Activated CD4-positive, alpha-beta T cell treated with anti-CD3 and anti-CD28 coated beads, Interleukin-2, amount 10 ng/mL, durations not matched to agents 7 days and 5 days (primary cell): ENCODE results near the gene CAPN5. TPM values are rescaled to one million over a fixed set of nuclear protein-coding genes. Genes with fewer than 3 reads are reported as not detected.

ENCODE experiments used
- CTCF ChIA-PET: fragments of 350-600 bp; sonication (Branson Sonifier 250); formaldehyde crosslinking; loops from one replicate; lab custom pipeline; 2021; ENCODE audit warnings: antibody characterized with exemption; lab: Charles Lee
- POLR2A ChIA-PET: fragments of 350-600 bp; sonication (Branson Sonifier 250); formaldehyde crosslinking; loops from one replicate; lab custom pipeline; 2021; ENCODE audit warnings: antibody characterized with exemption; lab: Charles Lee
- DNase-seq: peaks from one replicate; pipeline ENCODE4 v3.0.0-alpha.2; 2020
- H3K27ac Mint-ChIP-seq: one replicate; pipeline ENCODE4 v1.8.0; 2021; ENCODE audit warnings: mild to moderate bottlenecking, moderate library complexity, mixed read lengths
- H3K27me3 Mint-ChIP-seq: one replicate; pipeline ENCODE4 v1.8.0; 2021; ENCODE audit warnings: mixed read lengths
- H3K36me3 Mint-ChIP-seq: one replicate; pipeline ENCODE4 v1.8.0; 2021; ENCODE audit warnings: low read depth, mixed read lengths
- H3K4me1 Mint-ChIP-seq: one replicate; pipeline ENCODE4 v1.8.0; 2021; ENCODE audit warnings: mixed read lengths
- H3K4me3 Mint-ChIP-seq: one replicate; pipeline ENCODE4 v1.8.0; 2021; ENCODE audit warnings: mild to moderate bottlenecking, moderate library complexity, mixed read lengths
- H3K9me3 Mint-ChIP-seq: one replicate; pipeline ENCODE4 v1.8.0; 2021; ENCODE audit warnings: mixed read lengths
- total RNA-seq, 2 experiments: library from RNA; stranded (reverse); gene quantifications; one replicate each; pipeline ENCODE4 v1.2.3, GENCODE V29; 2021

The CAPN5 gene
- total RNA-seq, 2 experiments from 2014 or later: 0.81 to 0.89 TPM

DNA sequence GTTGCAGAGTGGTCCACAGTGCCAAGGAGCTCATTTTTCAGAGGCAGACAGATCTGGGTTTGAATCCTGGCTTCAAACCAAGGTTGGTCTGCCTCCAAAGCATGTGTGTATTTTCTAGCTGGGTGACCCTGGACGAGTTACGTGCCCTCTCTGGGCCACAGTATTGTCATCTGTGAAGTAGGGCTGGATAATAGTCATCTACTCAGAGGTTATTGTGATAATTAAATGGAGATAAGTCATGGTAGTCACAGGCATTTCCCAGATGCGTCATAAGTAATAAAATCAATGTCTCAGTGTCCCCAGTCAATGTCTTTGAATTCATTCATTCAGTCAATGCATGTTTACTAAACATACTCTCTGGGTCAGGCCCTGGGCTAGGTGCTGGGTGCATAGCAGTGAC is 44.5 kb downstream of the CAPN5 start:
- ChIA-PET POLR2A (no interaction called here), CTCF (interaction anchor here (1.1 to 2.2 kb wide), 4 partner anchors 10 to 17 kb away, joined by 4 to 10 read pairs (median 6); no protein-coding TSS in a partner anchor)
- DNase-seq: no peak
- no peak overlapping the region for H3K27ac Mint-ChIP-seq
- no peak overlapping the region for H3K4me3 Mint-ChIP-seq
- no peaks in the 10 kb centered on the region for H3K36me3 Mint-ChIP-seq
- peaks cover 4% of the 10 kb centered on the region for H3K4me1 Mint-ChIP-seq
- H3K9me3 Mint-ChIP-seq: no peaks in the 10 kb centered on the region
- no peaks in the 10 kb centered on the region for H3K27me3 Mint-ChIP-seq

DNA sequence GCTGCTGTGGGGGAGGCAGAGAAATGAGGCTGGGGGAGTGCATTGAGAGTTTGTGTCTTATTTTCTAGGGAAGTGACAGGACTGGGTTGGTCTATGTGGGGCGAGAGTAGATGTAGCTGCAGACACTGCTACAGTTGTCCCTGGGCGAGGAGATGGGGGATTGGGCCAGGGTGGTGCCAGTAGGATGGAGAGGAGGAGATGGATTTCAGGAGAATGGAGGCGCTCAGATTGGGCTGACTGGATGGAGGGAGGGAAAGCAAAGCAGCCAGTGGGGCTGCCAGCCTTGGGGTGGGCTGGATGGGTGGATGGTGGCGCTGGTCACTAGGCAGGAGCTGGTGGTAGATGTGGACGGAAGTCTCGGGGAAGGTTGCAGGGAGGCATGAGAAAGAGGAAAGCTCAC is 45.2 kb downstream of the CAPN5 start:
- H3K4me3 Mint-ChIP-seq: no peak overlapping the region
- CTCF ChIA-PET: interaction anchor here (1.9 to 2.2 kb wide), 3 partner anchors 9 to 17 kb away, joined by 4 to 10 read pairs (median 6); no protein-coding TSS in a partner anchor
- peaks cover 4% of the 10 kb centered on the region for H3K4me1 Mint-ChIP-seq
- DNase-seq: no peak
- no peak overlapping the region for H3K27ac Mint-ChIP-seq
- POLR2A ChIA-PET: no interaction called here
- no peaks in the 10 kb centered on the region for H3K36me3 Mint-ChIP-seq
- no peaks in the 10 kb centered on the region for H3K9me3 Mint-ChIP-seq
- H3K27me3 Mint-ChIP-seq: no peaks in the 10 kb centered on the region

DNA sequence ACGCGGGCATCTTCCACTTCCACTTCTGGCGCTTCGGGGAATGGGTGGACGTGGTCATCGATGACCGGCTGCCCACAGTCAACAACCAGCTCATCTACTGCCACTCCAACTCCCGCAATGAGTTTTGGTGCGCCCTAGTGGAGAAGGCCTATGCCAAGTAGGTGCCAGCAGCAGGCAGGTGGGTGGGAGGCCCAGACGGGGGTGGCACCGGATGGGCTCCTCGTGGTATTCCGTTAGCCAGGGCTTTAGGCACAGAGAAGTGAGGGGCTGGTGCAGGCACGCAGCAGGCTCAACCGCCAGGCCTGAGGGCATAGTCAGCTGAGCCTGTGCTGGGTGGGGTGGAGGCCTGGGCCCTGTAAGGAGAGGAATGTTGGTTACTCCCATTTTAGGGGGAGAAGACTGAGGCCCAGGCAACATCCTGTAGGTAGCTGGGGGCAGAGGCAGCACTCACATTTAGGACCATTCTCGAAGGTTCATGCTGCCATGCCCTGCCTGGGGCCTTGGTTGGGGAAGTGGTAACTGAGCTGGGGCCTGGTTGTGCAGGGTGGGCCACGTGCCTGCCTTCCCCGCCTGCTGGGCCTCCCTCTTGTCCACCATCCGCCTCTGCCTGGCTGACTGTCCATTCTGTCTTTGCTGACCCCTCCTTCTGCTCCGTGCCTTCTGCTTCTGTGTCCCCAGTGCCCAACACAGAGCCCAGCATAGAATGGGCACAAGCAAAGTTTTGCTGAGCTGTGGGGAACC is 46.0 kb downstream of the CAPN5 start:
- peaks cover 4% of the 10 kb centered on the region for H3K4me1 Mint-ChIP-seq
- ChIA-PET CTCF (interaction anchor here (0.5 to 2.2 kb wide), 3 partner anchors 14 to 473 kb away, joined by 4 to 10 read pairs (median 4); no protein-coding TSS in a partner anchor), POLR2A (no interaction called here)
- H3K36me3 Mint-ChIP-seq: no peaks in the 10 kb centered on the region
- no peak overlapping the region for H3K27ac Mint-ChIP-seq
- H3K27me3 Mint-ChIP-seq: no peaks in the 10 kb centered on the region
- no peak overlapping the region for H3K4me3 Mint-ChIP-seq
- H3K9me3 Mint-ChIP-seq: no peaks in the 10 kb centered on the region
- DNase-seq: no peak

DNA sequence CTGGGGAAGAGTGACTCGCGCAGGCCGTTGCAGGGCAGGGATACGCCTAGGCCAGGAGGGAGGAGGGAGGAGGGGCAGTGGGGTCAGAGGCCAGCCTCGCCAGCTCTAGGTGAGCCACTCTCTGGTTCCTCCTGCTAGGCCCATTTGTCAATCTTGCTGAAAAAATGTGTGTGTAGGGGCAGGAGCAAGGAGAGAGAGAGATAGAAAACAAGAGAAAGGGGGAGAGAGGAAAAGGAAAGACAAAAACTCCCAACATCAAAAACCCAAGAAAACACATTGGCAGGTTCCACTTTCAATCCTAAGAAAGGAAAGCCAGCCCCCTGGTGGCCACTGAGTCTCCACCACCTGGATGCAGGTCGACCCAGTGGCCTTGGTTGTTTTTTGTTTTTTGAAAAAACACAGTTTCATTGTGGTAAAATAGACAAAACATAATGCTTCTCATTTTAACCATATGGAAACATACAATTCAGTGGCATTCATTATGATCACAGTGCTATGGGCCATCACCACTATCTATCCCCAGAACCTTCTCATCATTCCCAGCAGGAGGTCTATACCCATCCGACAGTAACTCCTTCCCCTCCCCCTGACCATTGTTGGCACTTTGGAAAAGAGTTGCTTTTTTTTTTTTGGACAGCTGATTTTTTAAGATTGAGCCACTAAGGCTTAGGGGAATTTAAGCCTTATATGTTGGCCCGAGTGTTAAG is 46.8 kb downstream of the CAPN5 start:
- H3K27me3 Mint-ChIP-seq: no peaks in the 10 kb centered on the region
- H3K9me3 Mint-ChIP-seq: no peaks in the 10 kb centered on the region
- H3K36me3 Mint-ChIP-seq: no peaks in the 10 kb centered on the region
- no peak overlapping the region for H3K4me3 Mint-ChIP-seq
- DNase-seq: peak; percentile 41
- CTCF ChIA-PET: interaction anchor here (0.5 to 2.2 kb wide), 3 partner anchors 13 to 472 kb away, joined by 4 to 10 read pairs (median 4); no protein-coding TSS in a partner anchor
- POLR2A ChIA-PET: no interaction called here
- peaks cover 4% of the 10 kb centered on the region for H3K4me1 Mint-ChIP-seq
- H3K27ac Mint-ChIP-seq: no peak overlapping the region

DNA sequence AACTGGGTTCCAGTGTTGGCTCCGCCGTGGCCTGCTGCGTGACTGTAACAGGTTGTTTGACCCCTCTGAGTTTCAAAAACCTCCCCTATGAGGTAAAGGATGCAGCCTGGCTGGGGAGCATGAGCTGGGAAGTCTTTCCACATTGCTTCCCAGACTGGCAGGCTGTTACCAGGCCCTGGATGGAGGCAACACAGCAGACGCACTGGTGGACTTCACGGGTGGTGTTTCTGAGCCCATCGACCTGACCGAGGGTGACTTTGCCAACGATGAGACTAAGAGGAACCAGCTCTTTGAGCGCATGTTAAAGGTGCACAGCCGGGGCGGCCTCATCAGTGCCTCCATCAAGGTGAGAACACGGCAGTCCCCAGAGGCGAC is 47.3 kb downstream of the CAPN5 start:
- H3K4me1 Mint-ChIP-seq: peaks cover 4% of the 10 kb centered on the region
- no peak overlapping the region for H3K27ac Mint-ChIP-seq
- no peaks in the 10 kb centered on the region for H3K36me3 Mint-ChIP-seq
- POLR2A ChIA-PET: no interaction called here
- no peaks in the 10 kb centered on the region for H3K9me3 Mint-ChIP-seq
- H3K4me3 Mint-ChIP-seq: no peak overlapping the region
- no peaks in the 10 kb centered on the region for H3K27me3 Mint-ChIP-seq
- no peak for DNase-seq
- CTCF ChIA-PET: interaction anchor here (1.3 to 2.0 kb wide), 2 partner anchors 19 to 23 kb away, joined by 4 read pairs; no protein-coding TSS in a partner anchor

DNA sequence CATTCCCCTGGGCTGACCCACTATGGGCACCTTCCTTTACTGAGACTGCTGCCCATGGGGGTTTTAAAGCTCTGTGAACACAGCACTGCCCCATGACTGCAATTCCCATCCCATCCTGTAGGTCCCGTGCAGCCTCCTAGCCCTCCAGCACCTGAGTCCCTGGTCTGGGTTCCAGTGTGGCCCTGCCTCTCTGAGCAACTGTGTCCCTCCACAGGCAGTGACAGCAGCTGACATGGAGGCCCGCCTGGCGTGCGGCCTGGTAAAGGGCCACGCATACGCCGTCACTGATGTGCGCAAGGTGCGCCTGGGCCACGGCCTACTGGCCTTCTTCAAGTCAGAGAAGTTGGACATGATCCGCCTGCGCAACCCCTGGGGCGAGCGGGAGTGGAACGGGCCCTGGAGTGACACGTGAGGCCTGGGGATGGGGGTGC is 48.4 kb downstream of the CAPN5 start:
- no peaks in the 10 kb centered on the region for H3K27me3 Mint-ChIP-seq
- H3K4me1 Mint-ChIP-seq: peaks cover 4% of the 10 kb centered on the region
- no peak overlapping the region for H3K4me3 Mint-ChIP-seq
- no peak overlapping the region for H3K27ac Mint-ChIP-seq
- CTCF ChIA-PET: interaction anchor here (0.6 to 1.3 kb wide), 4 partner anchors 10 to 660 kb away, joined by 3 to 4 read pairs (median 3); partner anchors contain the start of gene MYO7A
- POLR2A ChIA-PET: no interaction called here
- no peak for DNase-seq
- H3K9me3 Mint-ChIP-seq: no peaks in the 10 kb centered on the region
- no peaks in the 10 kb centered on the region for H3K36me3 Mint-ChIP-seq

DNA sequence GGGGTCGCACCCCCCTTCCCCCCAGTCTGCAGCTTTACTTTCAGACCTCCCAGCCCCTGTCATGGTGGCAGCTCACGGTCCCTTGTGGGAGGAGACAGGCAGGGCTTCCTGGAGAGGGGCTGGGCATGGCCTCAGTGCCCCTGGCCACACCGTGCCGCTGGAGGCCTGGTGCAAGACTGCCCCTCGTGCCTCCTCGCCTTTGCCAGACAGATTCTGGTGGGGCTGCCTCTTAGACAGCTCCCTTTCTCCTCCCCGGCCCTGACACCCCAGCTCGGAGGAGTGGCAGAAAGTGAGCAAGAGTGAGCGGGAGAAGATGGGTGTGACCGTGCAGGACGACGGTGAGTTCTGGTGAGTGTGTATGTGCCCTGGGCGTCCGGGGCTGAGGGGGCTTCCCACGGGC is 49.2 kb downstream of the CAPN5 start:
- no peaks in the 10 kb centered on the region for H3K27me3 Mint-ChIP-seq
- H3K4me1 Mint-ChIP-seq: peaks cover 4% of the 10 kb centered on the region
- DNase-seq: no peak
- H3K36me3 Mint-ChIP-seq: no peaks in the 10 kb centered on the region
- CTCF ChIA-PET: interaction anchor here (0.9 to 1.9 kb wide), 2 partner anchors 11 to 12 kb away, joined by 3 to 6 read pairs; partner anchors contain the start of gene MYO7A
- POLR2A ChIA-PET: no interaction called here
- no peaks in the 10 kb centered on the region for H3K9me3 Mint-ChIP-seq
- H3K4me3 Mint-ChIP-seq: no peak overlapping the region
- no peak overlapping the region for H3K27ac Mint-ChIP-seq

DNA sequence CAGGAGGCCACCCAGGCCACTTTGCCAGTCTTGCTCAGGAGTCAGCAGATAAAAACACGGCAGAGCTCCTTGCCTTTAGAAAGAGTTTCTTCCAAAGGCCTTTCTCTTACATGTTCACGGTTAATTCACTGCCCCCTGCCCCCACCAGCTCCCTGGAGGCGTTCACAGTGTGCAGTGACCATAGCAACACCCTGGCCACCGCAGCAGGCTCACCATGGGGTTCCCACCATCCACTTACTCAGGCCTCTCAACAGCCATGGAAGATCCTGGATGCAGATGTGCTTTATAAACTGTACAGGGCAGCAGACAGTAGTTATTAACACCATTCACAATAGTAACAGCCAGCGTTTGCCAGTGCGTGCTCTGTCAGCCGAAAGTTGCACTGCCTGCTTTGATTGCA is 50.7 kb downstream of the CAPN5 start:
- no peak for DNase-seq
- Mint-ChIP-seq H3K36me3 (no peaks in the 10 kb centered on the region), H3K27me3 (no peaks in the 10 kb centered on the region), H3K4me3 (no peak overlapping the region), H3K27ac (no peak overlapping the region), H3K4me1 (peaks cover 4% of the 10 kb centered on the region), H3K9me3 (no peaks in the 10 kb centered on the region)
- ChIA-PET POLR2A (no interaction called here), CTCF (interaction anchor here (1.0 to 1.9 kb wide), 2 partner anchors 9 kb away, joined by 4 to 6 read pairs; no protein-coding TSS in a partner anchor)

DNA sequence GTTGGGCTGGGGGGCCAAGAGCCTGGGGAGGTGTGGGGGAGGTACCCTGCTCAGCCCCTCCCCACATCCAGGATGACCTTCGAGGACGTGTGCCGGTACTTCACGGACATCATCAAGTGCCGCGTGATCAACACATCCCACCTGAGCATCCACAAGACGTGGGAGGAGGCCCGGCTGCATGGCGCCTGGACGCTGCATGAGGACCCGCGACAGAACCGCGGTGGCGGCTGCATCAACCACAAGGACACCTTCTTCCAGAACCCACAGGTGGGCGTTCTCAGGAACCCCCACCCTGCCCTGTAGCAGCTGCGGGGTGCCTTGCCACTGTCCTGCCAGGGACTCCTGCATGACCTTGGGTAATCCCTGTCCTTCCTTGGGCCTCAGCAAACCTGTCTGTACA is 51.3 kb downstream of the CAPN5 start:
- CTCF ChIA-PET: no interaction called here
- H3K4me3 Mint-ChIP-seq: no peak overlapping the region
- H3K4me1 Mint-ChIP-seq: peaks cover 4% of the 10 kb centered on the region
- no peak overlapping the region for H3K27ac Mint-ChIP-seq
- no peaks in the 10 kb centered on the region for H3K9me3 Mint-ChIP-seq
- no peaks in the 10 kb centered on the region for H3K36me3 Mint-ChIP-seq
- POLR2A ChIA-PET: no interaction called here
- no peaks in the 10 kb centered on the region for H3K27me3 Mint-ChIP-seq
- DNase-seq: no peak

DNA sequence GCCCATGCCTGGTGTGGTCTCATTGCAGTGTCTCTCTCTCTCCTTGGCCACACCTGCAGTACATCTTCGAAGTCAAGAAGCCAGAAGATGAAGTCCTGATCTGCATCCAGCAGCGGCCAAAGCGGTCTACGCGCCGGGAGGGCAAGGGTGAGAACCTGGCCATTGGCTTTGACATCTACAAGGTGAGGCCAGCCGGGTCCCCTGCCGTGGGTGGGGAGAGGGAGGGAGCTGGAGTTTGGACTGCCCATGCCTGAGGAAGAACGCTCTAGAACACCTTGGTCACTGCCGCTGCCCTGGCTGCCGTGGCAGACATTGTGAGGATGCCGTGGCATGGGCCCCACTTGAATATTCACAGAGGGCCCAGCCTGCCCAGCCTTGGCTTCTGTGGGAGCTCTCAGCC is 52.2 kb downstream of the CAPN5 start:
- CTCF ChIA-PET: no interaction called here

DNA sequence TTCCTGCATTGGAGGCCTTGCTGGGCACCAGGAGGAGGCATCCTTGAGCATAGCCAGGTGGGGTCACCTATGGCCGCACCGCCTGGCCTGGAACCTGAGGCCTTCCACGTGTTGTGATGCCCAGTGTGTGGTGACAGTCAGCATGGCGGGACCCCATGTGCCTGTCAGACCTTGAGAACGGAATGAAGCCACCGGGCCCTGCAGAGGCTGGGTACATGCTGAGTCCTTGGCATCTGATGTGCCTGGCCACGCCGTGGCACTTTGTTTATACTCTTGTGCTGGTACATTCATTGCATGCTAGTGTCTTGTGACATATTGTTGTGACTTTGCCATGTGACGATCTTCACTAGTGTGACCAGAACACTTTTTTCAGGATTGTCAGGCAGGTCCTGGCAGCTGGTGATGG is 52.8 kb downstream of the CAPN5 start:
- Mint-ChIP-seq H3K36me3 (no peaks in the 10 kb centered on the region), H3K4me3 (no peak overlapping the region), H3K27ac (no peak overlapping the region), H3K27me3 (no peaks in the 10 kb centered on the region), H3K9me3 (no peaks in the 10 kb centered on the region), H3K4me1 (no peaks in the 10 kb centered on the region)
- ChIA-PET POLR2A (no interaction called here), CTCF (no interaction called here)
- DNase-seq: no peak

More for the DNA sequence above, 52.2 kb downstream of the CAPN5 start:
- H3K36me3 Mint-ChIP-seq: no peaks in the 10 kb centered on the region
- no peak overlapping the region for H3K4me3 Mint-ChIP-seq
- no peaks in the 10 kb centered on the region for H3K4me1 Mint-ChIP-seq
- POLR2A ChIA-PET: no interaction called here
- DNase-seq: no peak
- no peak overlapping the region for H3K27ac Mint-ChIP-seq
- H3K27me3 Mint-ChIP-seq: no peaks in the 10 kb centered on the region
- H3K9me3 Mint-ChIP-seq: no peaks in the 10 kb centered on the region

DNA sequence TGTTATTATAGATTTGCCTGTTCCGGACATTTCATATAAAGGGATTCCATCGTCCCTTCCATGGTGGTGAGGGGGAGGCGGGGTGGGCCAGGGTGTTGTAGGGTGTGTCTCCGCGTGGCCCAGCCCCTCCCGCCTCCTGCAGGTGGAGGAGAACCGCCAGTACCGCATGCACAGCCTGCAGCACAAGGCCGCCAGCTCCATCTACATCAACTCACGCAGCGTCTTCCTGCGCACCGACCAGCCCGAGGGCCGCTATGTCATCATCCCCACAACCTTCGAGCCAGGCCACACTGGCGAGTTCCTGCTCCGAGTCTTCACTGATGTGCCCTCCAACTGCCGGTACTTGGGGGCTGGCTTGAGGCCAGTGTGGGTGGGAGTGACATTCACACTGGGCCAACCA is 53.8 kb downstream of the CAPN5 start:
- no peak overlapping the region for H3K27ac Mint-ChIP-seq
- ChIA-PET CTCF (interaction anchor here (0.6 to 1.9 kb wide), 2 partner anchors 10 to 506 kb away, joined by 3 to 6 read pairs; no protein-coding TSS in a partner anchor), POLR2A (no interaction called here)
- DNase-seq: no peak
- no peak overlapping the region for H3K4me3 Mint-ChIP-seq
- H3K4me1 Mint-ChIP-seq: no peaks in the 10 kb centered on the region
- H3K27me3 Mint-ChIP-seq: no peaks in the 10 kb centered on the region
- H3K9me3 Mint-ChIP-seq: no peaks in the 10 kb centered on the region
- H3K36me3 Mint-ChIP-seq: no peaks in the 10 kb centered on the region
